Stimulated activated CD8-positive, alpha-beta memory T cell treated with anti-CD3 and anti-CD28 coated beads, Interleukin-4, amount 100 ng/mL, for 48 hours (primary cell): ENCODE measurements around the gene PCDHAC1.

Source experiments
- DNase-seq: peaks from one replicate; pipeline ENCODE4 v3.0.0-alpha.2; 2020

PCDHAC1 gene

DNA sequence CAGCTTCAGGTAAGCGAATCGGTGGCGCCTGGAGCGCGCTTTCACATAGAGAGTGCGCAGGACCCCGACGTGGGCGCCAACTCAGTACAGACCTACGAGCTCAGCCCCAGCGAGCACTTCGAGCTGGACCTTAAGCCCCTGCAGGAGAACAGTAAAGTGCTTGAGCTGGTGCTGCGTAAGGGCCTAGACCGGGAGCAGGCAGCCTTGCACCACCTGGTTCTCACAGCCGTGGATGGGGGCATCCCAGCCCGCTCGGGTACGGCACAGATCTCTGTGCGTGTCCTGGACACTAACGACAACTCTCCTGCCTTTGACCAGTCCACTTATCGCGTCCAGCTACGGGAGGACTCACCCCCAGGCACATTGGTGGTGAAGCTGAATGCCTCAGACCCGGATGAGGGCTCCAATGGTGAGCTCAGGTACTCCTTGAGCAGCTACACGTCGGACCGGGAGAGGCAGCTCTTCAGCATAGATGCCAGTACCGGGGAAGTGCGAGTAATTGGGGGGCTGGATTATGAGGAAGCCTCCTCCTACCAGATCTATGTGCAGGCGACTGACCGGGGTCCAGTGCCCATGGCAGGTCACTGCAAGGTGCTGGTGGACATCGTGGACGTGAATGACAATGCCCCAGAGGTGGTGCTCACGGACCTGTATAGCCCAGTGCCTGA, 41.3 kb downstream of the PCDHAC1 start:
- no peak for DNase-seq

DNA sequence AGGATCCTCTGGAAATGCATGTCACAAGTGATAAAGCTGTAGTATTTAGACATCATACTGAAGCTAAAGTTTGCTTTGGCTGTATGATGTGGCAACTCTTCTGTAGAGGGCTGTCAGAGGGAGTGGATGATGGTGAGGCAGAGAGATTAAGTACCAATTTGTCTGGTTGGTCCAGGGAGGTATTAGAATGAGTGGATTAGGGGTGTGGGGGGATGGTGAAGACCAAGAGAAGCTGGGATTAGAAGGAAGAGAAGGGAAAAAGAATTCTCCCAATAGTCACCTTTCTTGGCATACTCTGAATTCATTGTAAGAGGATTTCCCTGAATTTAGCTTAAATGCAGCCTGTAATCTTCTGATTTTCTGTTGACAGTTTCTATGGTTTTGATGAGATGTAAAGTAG, 43.8 kb downstream of the PCDHAC1 start:
- DNase-seq = no peak

DNA sequence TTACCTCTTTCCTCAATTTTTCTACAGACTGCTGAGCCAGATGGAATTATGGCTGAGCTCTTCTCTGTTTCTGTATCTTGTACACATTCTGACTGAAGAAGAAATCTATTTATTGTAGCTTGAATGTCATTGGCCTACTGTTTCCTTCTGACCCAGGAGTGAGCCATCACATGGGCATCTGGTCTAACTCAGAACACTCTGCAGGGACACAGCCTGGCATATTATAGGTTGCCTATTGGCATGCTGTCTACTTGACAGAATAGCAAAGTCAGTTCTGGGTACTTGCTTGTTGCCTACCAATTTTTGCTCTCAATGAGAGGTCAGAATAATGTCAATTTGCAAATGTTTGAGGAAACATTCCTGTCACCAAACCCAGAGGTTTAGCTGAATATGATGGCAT, 47.5 kb downstream of the PCDHAC1 start:
- no peak for DNase-seq

GRCh38 chr5:140977003-140977402, 50.9 kb downstream of the PCDHAC1 start:
- no peak for DNase-seq

GRCh38 chr5:140978260-140978659, 52.2 kb downstream of the PCDHAC1 start:
- DNase-seq = no peak

DNA sequence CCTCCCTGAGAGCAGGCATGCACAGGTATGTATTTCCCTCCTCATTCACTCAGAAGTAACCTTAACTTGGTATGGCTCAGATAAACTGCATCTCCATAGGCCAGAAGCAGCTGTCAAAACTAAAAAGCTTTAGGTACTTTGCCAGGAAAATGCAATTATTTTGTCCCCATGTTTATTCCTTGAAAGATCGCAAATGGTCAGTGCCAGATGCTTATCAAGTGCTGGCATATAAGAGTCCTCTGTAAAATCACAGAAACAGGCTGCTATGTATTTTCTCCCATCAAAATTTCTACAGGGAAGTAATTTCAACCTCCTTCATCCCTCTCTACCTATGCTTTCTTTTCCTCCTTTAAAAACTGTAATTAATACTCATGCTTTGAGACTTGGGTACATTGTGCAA, 52.9 kb downstream of the PCDHAC1 start:
- no peak for DNase-seq
